ENCODE data around the gene POPDC2. TPM values are rescaled to one million over a fixed set of nuclear protein-coding genes. Genes with fewer than 3 reads are reported as not detected.
"Not testable (repeated sequence)": the region's sequence is repeated elsewhere in the genome, so short reads cannot be mapped to it uniquely, and the experiment has no call there.

Gene POPDC2
- total and polyA plus RNA-seq, 10 donors, result 3.1 to 9.8 (median 6.9) TPM

DNA sequence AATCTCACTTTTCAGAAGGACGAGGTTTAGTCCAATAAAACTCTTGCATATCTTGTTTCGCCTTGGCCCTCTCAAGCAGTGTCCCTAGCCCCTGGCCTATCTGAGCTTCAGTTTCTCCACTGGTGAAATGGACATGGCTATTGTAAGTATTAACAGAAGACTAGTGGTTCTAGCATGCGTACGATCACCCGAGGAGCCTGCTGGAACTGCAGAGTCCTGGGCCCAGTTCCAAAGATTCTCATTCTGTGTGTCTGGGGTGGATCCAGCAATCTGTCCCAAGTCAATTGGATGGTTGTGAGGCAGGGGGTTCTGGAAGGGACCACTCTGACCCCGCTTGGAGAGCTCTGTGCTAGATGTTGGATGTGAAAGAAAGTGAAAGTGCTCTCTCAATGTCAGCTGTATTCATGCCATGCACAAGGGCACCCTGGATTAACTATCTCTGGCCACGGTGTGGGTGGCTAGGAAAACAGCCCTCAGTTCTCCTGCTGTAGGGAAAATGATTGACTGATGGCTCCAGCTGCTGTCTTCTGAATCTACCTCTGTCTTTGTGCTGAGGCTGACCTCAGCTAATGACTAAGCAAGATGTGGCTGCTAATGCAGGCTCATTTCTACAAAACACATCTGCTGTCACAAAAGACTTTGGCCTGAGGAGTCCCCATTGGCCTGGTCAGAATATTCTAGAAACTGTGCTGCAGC, 64.6 kb downstream of the POPDC2 start:
- intact Hi-C loops (cut with DNase I; ENCODE audit: low total_unique reads), result no loop called here
- H3K27me3 ChIP-seq (replicated peaks in 1 of 7), result no peaks in the 10 kb centered on the region
- peaks cover 0 to 37% (median 24%) of the 10 kb centered on the region in 6 donors for H3K4me1 ChIP-seq
- 72 to 83% (median 80%) methylated on average over 7 of the region's 7 CpGs for WGBS, 5 donors
- peak overlapping the region in 2 of 8 donors; percentile 18 to 20 for H3K4me3 ChIP-seq
- H3K27ac ChIP-seq, result peak overlapping the region in 5 of 8 donors; percentile 4 to 80 (median 38)
- H3K9me3 ChIP-seq, result peaks cover 0 to 3% (median 0%) of the 10 kb centered on the region in 8 donors
- DNase-seq, result no peak
- H3K36me3 ChIP-seq, result no peaks in the 10 kb centered on the region
- no peak for TF ChIP-seq POLR2AphosphoS5 (IDR thresholded peaks at IDR 0.05)
- no peak for TF ChIP-seq POLR2A (IDR thresholded peaks at IDR 0.05)
- TF ChIP-seq, protein P1, sequence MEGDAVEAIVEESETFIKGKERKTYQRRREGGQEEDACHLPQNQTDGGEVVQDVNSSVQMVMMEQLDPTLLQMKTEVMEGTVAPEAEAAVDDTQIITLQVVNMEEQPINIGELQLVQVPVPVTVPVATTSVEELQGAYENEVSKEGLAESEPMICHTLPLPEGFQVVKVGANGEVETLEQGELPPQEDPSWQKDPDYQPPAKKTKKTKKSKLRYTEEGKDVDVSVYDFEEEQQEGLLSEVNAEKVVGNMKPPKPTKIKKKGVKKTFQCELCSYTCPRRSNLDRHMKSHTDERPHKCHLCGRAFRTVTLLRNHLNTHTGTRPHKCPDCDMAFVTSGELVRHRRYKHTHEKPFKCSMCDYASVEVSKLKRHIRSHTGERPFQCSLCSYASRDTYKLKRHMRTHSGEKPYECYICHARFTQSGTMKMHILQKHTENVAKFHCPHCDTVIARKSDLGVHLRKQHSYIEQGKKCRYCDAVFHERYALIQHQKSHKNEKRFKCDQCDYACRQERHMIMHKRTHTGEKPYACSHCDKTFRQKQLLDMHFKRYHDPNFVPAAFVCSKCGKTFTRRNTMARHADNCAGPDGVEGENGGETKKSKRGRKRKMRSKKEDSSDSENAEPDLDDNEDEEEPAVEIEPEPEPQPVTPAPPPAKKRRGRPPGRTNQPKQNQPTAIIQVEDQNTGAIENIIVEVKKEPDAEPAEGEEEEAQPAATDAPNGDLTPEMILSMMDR (IDR thresholded peaks at IDR 0.05 in 8 of 11, conservative IDR thresholded peaks at IDR 0.05 in 3 of 11), result no peak

GRCh38 chr3:119594929-119595328, 65.5 kb downstream of the POPDC2 start:
- Histone ChIP-seq H3K9me3 (peaks cover 0 to 11% (median 0%) of the 10 kb centered on the region in 8 donors), H3K4me1 (peaks cover 0 to 32% (median 22%) of the 10 kb centered on the region in 6 donors)
- WGBS, 5 donors, result 86 to 100% (median 92%) methylated on average over 1 of the region's 1 CpG
- H3K27ac ChIP-seq; H3K4me3 ChIP-seq; H3K36me3 ChIP-seq; intact Hi-C loops (cut with DNase I; ENCODE audit: low total_unique reads); H3K27me3 ChIP-seq (replicated peaks in 1 of 7); DNase-seq: not testable (repeated sequence)

DNA sequence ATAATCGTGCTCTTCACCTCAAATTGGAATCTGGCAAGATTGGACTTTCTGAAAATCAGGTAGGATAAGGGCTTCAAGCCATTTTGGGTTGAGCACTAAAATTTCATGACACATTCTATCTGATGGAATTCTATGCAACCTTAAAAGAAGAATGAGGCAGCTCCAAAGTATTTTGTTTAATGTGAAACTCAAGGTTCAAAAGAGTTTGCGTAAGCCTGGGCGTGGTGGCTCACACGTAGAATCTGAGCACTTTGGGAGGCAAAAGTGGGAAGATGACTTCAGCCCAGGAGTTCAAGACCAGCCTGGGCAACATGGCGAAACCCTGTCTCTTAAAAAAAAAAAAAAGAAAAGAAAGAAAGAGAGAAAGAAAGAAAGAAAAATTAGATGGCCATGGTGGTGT, 66.3 kb downstream of the POPDC2 start:
- Histone ChIP-seq H3K4me1 (peaks cover 0 to 40% (median 23%) of the 10 kb centered on the region in 6 donors), H3K9me3 (peaks cover 0 to 11% (median 0%) of the 10 kb centered on the region in 8 donors), H3K27ac (no peak overlapping the region), H3K27me3 (replicated peaks in 1 of 7) (no peaks in the 10 kb centered on the region), H3K4me3 (no peak overlapping the region), H3K36me3 (no peaks in the 10 kb centered on the region)
- no peak for DNase-seq
- TF ChIP-seq POLR2AphosphoS5 (IDR thresholded peaks at IDR 0.05), result no peak
- TF ChIP-seq, protein P1 (IDR thresholded peaks at IDR 0.05 in 8 of 11, conservative IDR thresholded peaks at IDR 0.05 in 3 of 11), result no peak
- TF ChIP-seq POLR2A (IDR thresholded peaks at IDR 0.05), result no peak
- WGBS, 5 donors, result 77 to 90% (median 84%) methylated on average over 5 of the region's 5 CpGs
- intact Hi-C loops (cut with DNase I; ENCODE audit: low total_unique reads), result no loop called here

DNA sequence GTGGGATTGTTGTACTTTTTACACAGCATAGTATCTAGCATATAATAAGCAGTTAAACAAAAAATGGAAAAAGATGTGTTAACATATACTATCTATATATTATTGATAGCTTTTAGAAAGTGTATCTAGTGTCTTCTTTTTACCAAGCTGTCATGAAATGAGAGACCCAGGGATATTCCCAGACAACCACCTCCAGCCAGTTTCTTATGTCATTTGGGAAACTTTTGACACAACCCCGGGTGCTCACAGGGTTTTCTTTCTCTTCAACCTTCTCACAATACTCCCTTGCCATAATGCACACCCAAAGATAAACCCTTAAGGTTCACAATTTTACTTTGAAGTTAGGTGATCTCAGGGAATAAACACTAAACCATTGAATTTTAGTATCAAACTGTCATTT, 67.5 kb downstream of the POPDC2 start:
- Histone ChIP-seq H3K36me3 (no peaks in the 10 kb centered on the region), H3K27me3 (replicated peaks in 1 of 7) (no peaks in the 10 kb centered on the region), H3K27ac (no peak overlapping the region), H3K9me3 (peaks cover 0 to 11% (median 0%) of the 10 kb centered on the region in 8 donors), H3K4me3 (no peak overlapping the region), H3K4me1 (peaks cover 0 to 47% (median 30%) of the 10 kb centered on the region in 6 donors)
- intact Hi-C loops (cut with DNase I; ENCODE audit: low total_unique reads), result no loop called here
- WGBS, 5 donors, result 59 to 82% (median 73%) methylated on average over 1 of the region's 1 CpG
- no peak for DNase-seq
- no peak for TF ChIP-seq POLR2A (IDR thresholded peaks at IDR 0.05)
- TF ChIP-seq POLR2AphosphoS5 (IDR thresholded peaks at IDR 0.05), result no peak
- TF ChIP-seq, protein P1 (IDR thresholded peaks at IDR 0.05 in 8 of 11, conservative IDR thresholded peaks at IDR 0.05 in 3 of 11), result no peak

Other genes with a start within 250 kb of the POPDC2 start
- gene TMEM39A, start 197.0 kb downstream of the POPDC2 start, total RNA-seq, result 10 to 100 TPM; 36.0 to 80.5 (median 42.3) TPM
- 1 to 10 TPM; 4.9 to 5.9 (median 5.4) TPM for gene TMEM39A, start 197.0 kb downstream of the POPDC2 start, polyA plus RNA-seq
- gene POGLUT1, start 191.6 kb downstream of the POPDC2 start, total RNA-seq, result 10 to 100 TPM; 15.3 to 26.0 (median 24.3) TPM
- gene POGLUT1, start 191.6 kb downstream of the POPDC2 start, polyA plus RNA-seq, result 10 to 100 TPM; 11.1 to 17.0 (median 12.6) TPM
- 10 to 100 TPM; 33.0 to 85.7 (median 67.4) TPM for gene TIMMDC1, start 162.0 kb downstream of the POPDC2 start, total RNA-seq
- 10 to 100 TPM; 57.1 to 77.8 (median 75.4) TPM for gene TIMMDC1, start 162.0 kb downstream of the POPDC2 start, polyA plus RNA-seq
- 10 to 100 TPM in 6 of 7 donors, 1 to 10 TPM in 1; 5.7 to 33.0 (median 19.7) TPM for gene CD80, start 101.0 kb downstream of the POPDC2 start, total RNA-seq
- gene CD80, start 101.0 kb downstream of the POPDC2 start, polyA plus RNA-seq, result 1 to 10 TPM; 1.5 to 2.5 (median 2.0) TPM
- 10 to 100 TPM; 16.1 to 29.2 (median 24.3) TPM for gene ADPRH, start 81.1 kb downstream of the POPDC2 start, total RNA-seq
- gene ADPRH, start 81.1 kb downstream of the POPDC2 start, polyA plus RNA-seq, result 10 to 100 TPM in 2 of 3 donors, 1 to 10 TPM in 1; 7.1 to 14.4 (median 10.3) TPM
- 1 to 10 TPM in 3 of 7 donors, under 1 TPM in 3, not detected in 1; 0.27 to 6.8 (median 1.0) TPM for gene PLA1A, start 62.7 kb downstream of the POPDC2 start, total RNA-seq
- under 1 TPM; 0.44 to 0.80 (median 0.61) TPM for gene PLA1A, start 62.7 kb downstream of the POPDC2 start, polyA plus RNA-seq
- 10 to 100 TPM; 30.4 to 58.5 (median 38.4) TPM for gene COX17, start 16.8 kb upstream of the POPDC2 start, total RNA-seq
- 100 to 1,000 TPM in 2 of 3 donors, 10 to 100 TPM in 1; 97.4 to 136 (median 115) TPM for gene COX17, start 16.8 kb upstream of the POPDC2 start, polyA plus RNA-seq
- 100 to 1,000 TPM in 1 of 7 donors, 10 to 100 TPM in 6; 30.2 to 141 (median 68.2) TPM for gene CFAP91, start 42.4 kb upstream of the POPDC2 start, total RNA-seq
- gene CFAP91, start 42.4 kb upstream of the POPDC2 start, polyA plus RNA-seq, result 10 to 100 TPM; 11.0 to 33.7 (median 24.2) TPM
- 1 to 10 TPM in 2 of 7 donors, under 1 TPM in 4, not detected in 1; 0.42 to 1.1 (median 0.65) TPM for gene NR1I2, start 121.5 kb upstream of the POPDC2 start, total RNA-seq
- under 1 TPM; 0.26 to 0.64 (median 0.37) TPM for gene NR1I2, start 121.5 kb upstream of the POPDC2 start, polyA plus RNA-seq

Data from spleen (tissue), 11 donors.